Right ventricle myocardium superior (tissue), 1 donor: ENCODE results near the gene TGIF1. TPM values are rescaled to one million over a fixed set of nuclear protein-coding genes. Genes with fewer than 3 reads are reported as not detected.

Experiments
- ATAC-seq: fragments of 200-7000 bp; cut with Tn5 transposase; one replicate; pipeline ENCODE4 v1.9.1; 2020; ENCODE audit warnings: mild to moderate bottlenecking; ENCODE audit not compliant: poor library complexity
- DNase-seq: peaks from one replicate; pipeline ENCODE4 v3.0.0-alpha.2; 2020
- intact Hi-C: fragments of 100-400 bp; cut with DNase I; formaldehyde crosslinking; loops from one replicate; pipeline ENCODE4 v1.11.2; 2022
- total RNA-seq: library from RNA; stranded (reverse); fragmentation: NEBNext Ultra II Directional; extraction: Animal tissue kit (Norgen Biotek cat#: 25700); gene quantifications from one replicate; pipeline ENCODE4 v1.2.1, GENCODE V29; 2021
- donor health status: DM: no; HTN: yes; CAD: no; lungs with severe emphysema.

Gene TGIF1
- total RNA-seq, 1 donor from 2014 or later: 9.9 TPM

DNA sequence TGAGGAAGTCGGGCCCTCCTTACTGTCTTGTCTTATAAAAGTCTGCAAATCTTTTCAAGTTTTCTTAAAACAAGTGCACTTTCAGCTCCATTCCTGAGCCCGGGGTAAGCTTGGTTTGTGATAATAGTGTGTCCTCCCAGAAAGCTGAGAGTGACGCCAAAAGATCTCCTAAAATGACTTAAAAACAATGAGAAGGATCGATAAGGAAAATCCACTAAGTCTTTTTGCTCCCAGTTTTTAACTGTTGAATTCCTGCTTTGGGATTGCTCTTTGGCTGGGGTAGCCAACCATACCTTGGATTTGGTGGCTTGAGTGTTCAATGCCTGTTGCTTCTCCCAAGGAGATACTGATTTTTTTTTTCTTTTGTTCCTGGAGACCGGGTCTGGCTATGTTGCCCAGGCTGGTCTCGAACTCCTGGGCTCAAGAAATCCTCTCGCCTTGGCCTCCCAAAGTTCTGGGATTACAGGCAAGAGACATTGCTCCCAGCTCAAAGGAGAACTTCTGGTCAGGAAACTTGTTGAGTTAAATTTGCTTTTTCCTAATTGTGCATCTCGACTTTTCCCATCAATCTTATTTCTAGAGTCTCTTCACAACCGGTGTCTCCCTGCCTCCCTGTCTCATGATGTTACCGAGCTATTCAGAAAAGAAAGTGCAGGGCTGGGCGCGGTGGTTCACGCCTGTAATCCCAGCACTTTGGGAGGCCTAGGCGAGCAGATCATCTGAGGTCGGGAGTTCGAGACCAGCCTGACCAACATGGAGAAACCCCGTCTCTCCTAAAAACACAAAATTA lies 3.0 kb downstream of the TGIF1 start:
- ATAC-seq (no peak), DNase-seq (no peak)
- intact Hi-C loops: loop anchor here (5.0 kb wide), 2 partner anchors 171 to 214 kb away; no protein-coding TSS in a partner anchor

DNA sequence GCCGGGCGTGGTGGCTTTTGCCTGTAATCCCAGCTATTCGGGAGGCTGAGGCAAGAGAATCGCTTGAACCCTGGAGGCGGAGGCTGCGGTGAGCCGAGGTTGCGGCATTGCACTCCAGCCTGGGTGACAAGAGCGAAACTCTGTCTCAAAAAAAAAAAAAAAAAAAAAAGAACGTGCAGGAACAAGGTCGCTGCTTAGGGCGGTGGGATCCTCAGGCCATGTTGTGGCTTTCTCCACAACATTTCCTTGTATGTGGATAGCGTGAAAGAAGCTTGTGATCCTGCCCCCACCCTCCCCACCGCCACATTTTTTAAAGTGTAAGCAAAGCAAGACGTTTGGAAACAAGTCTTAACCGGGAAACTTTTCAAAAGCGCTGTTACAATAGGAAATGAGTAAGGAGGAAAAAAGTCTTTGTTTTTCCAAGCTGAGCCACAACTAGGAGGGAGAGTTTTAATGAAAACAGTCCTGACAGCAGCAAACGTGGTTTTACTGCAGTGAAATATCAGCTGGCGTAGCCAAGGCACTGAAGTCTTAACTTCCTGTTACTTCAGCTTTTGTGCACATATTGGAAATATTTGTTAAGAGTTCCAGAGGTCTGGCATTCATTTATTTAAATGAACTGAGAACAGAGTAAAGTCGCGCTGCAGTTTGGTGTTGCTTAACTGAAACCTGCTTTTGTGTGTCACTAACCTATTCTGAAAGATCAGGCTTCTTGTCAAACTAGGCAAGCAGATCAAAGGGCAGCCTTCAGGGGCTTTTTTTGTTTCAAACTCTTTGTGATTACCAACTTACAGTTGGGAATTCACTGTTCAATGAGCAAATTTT lies 3.8 kb downstream of the TGIF1 start:
- intact Hi-C loops: loop anchor here (5.0 kb wide), 2 partner anchors 171 to 214 kb away; no protein-coding TSS in a partner anchor
- DNase-seq (peak; percentile 45), ATAC-seq (no peak)

DNA sequence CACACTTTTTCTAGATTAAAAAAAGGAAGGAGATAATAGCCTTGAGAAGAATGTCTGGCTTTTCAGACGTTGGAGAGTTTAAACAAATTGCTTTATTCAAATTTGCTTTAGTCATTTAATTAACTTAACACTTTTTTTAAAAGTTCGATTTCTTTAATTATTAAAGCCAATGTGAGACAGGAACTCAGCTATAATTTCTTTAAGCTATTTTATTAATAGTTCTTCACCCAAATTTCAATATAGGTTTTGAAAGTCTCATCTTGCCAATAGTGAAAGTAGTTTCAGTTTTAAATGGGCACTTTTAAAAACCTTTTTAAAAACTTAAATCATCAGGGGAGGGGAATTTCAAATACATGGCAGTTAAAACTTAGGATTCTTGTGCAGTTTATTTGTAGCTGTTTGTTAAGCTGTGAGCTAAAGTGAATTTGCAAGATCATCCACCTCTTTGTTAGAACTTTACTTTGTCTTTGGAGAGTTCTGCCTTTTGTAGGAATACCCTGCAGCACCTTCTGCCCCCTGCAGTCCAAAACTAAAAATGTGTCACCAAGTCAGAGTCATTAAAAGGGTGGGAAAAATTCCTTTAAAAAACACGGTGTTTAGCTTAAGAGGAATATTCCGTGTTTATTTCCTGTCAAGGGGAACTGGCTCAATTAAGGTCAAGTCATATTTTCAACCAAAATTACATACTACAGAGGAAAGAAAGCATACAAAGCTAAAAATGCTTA lies 4.6 kb downstream of the TGIF1 start:
- DNase-seq (no peak), ATAC-seq (no peak)
- intact Hi-C loops: loop anchor here (5.0 kb wide), 2 partner anchors 172 to 213 kb away; no protein-coding TSS in a partner anchor

DNA sequence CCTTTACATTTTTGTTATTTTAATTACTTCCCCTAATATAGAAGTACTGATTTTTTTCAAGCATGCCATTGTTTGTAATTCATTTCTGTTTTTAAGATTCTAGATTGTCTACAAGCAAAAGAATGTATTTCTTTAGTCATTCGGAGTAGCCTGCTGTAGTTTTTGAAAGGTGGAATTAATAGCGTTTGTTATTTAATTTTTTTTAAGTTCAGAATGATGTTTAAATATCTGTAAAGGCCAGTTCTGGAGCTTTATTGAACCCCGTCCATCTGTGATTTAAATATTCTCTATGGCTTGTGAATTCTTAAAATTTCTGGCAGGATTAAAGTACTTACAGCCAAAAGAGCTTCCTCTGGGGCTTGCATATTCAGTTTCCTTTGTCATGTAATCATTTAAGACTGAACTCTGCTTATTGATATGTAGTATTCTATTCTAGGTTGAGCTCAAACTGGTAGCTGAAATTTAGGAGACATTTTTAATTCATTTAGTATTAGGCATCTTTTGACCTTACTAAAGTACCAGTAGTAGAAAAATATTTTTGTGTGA lies 5.2 kb downstream of the TGIF1 start:
- intact Hi-C loops: no loop called here
- ATAC-seq (no peak), DNase-seq (no peak)

DNA sequence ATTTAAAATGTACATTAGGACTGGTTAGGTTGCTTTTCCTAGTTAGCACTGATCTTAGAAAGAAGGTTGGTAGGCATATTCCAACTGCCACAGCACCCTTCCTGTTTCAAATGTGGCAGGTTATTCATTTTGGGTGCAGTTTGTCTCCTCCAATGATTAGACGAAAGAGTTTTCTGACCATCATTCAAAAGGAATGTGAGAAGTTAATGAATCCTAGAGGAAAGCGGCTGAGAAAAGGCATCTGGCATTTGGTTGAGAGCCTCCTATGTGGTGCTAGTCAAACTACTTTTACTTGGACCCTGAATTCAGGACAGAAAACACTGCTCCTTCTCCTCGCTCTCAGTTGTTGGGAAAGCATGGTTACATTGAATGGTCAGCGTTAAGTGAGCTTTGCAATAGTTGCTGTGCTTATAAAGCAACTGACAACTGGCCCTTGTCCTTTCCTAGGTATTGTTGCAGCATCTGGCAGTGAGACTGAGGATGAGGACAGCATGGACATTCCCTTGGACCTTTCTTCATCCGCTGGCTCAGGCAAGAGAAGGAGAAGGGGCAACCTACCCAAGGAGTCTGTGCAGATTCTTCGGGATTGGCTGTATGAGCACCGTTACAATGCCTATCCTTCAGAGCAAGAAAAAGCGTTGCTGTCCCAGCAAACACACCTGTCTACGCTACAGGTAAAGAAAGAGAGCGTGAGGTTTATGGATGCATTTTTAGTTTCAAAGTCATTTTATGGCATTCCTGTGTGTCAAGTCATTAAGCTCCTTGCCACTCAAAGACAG lies 6.1 kb downstream of the TGIF1 start:
- intact Hi-C loops: no loop called here
- DNase-seq (no peak), ATAC-seq (no peak)

DNA sequence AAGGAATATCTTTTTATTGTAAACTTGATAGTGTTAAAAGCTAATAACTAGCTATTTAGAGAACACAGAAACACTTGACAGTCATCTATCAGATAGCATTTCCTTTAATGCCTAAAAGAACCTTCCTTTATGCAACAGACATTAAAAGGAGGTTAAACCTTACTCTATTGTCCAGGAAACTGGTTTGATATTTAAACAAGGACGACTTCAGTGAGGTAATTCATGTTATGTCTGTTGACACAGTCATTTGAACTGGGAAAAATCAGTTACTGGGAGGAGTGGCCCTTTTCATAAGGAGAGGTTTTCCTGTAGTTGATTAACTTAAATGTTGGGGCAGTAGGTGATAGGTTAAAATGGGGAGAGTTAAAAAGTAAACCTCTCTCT lies 6.7 kb downstream of the TGIF1 start:
- intact Hi-C loops: no loop called here

DNA sequence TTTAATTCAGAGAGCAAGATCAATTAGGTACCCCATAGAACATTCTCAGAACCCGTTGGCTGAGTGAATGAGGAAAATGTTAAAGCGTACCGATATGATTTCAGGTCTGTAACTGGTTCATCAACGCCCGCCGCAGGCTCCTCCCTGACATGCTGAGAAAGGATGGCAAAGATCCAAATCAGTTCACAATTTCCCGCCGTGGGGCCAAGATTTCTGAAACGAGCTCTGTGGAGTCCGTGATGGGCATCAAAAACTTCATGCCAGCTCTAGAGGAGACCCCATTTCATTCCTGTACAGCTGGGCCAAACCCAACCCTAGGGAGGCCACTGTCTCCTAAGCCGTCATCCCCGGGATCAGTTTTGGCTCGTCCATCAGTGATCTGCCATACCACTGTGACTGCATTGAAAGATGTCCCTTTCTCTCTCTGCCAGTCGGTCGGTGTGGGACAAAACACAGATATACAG lies 7.3 kb downstream of the TGIF1 start:
- DNase-seq (no peak), ATAC-seq (no peak)
- intact Hi-C loops: no loop called here

More for the DNA sequence above, 6.7 kb downstream of the TGIF1 start:
- no peak for DNase-seq
- ATAC-seq: no peak

DNA sequence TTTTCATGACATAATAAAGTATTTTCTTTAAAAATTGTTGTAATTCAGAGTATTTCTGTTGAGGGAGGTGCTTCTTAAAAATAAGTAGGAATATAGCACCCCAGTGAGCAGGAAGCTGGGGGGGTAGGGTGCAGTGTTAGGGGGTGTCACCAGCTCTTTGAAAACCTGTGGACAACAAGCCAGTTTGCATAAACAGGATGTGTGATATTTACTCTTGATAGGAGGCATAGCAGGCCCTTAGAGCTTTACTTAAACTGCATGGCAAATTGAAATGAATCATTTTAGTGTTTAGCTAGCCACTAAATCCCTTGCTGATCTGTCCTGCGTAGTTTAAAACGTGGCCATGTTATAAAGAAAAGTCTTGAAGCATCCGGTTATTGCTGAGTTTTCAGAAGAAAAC lies 8.4 kb downstream of the TGIF1 start:
- DNase-seq (no peak), ATAC-seq (no peak)
- intact Hi-C loops: no loop called here

DNA sequence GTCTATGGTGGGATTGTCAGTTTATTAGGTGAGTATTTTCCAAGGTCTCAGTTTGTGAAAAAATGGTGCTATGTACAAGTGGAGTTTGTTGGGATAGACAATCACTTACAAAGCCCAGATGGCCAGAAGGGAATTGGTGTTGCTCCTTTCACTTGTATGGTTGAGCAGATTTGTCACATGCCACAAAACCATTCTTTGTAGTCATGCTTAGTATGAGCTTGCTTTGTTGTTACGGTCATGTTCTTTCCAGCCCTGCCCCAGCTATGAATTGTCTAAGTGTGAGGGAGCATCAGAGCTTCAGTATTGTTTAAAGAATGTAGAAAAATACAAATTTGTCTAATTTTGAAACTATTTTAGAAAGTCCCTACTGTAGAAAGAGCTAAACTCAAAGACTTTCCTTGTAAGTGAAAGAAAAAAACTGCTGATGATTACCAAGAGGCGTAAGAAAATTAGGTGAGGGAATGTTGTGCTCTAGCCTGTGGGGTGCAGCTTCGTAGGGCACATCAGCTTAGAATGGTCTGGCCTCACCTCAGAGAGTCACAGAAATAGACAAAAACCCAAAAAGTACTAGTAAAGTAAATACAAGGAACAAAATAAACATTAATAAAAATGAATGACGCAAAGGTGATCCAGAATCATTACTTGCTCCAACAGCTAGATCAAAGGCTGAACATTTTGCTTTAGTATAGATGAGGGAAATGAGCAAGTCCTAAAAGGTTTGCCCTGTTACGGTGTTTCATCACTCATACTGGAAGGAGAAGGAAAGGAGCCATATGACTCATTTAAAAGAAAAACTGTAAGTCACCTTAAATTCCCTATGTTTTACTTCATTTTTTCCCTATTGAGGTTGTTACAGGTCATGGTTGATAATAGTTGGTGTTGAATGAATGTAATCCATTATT lies 9.2 kb downstream of the TGIF1 start:
- ATAC-seq: no peak
- intact Hi-C loops: no loop called here
- no peak for DNase-seq

DNA sequence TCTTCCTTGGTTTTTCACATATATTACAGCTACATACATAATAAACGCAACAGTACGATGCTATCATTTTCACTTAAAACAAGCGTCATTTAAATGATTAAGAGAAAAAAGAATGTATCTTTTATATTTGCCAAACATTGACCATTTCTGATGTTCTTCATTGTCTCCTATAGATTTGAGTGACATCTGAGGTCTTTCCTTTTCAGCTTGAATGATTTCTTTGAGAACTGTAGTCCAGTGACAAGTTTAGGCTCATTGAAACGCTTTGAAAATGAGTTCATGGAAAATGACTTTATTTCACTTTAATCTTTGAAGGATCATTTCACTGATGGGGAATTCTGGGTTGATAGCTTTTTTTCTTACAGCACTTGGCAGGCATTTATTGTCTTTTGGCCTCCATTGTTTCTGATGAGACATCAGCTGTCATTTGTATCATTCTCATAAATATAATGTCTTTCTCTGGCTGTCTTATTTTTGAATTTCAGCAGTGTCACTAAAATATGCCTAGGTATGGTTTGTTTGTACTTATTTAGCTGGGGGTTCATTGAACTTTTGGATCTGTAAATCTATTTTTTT lies 10.9 kb downstream of the TGIF1 start:
- DNase-seq (no peak), ATAC-seq (no peak)
- intact Hi-C loops: loop anchor here (5.0 kb wide), 1 partner anchor 174 kb away; no protein-coding TSS in a partner anchor

DNA sequence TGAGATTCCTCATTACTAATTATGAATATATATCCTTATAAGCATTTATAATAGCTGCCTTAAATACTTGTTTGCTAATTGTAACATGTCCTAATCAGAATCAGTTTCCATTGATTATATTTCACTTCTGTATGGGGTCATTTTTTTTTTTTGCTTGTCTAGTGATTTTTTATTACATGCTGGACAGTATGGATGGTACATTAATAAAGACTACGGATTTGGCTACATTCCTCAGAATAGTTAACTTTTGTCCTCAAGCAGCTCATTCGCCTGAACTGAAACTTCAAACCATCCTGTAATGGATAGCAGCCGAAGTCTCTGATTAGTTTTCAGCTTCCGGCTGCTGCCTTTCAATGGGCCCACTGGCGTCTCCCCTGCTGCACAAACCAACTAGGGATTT lies 11.7 kb downstream of the TGIF1 start:
- intact Hi-C loops: loop anchor here (5.0 kb wide), 1 partner anchor 174 kb away; no protein-coding TSS in a partner anchor

DNA sequence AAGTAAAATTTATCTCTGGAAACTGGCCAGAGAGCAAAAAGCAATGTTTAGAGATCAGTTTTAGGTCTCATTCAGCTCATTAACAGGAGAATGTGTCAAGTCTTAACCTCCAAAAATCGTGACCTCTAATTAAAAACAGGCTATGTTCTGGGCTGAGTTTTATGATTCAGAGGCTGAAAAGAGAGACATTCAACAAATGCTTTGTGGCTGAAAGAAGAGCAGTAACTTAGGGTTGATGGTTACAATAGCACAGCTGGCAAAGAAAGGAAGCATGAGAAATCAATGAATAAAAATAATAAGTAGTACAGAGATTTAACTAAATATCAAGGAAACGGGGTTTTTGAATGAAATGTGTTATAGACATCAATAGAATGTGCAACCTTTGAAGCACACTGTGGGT lies 13.1 kb downstream of the TGIF1 start:
- DNase-seq: no peak
- intact Hi-C loops: loop anchor here (5.0 kb wide), 1 partner anchor 176 kb away; no protein-coding TSS in a partner anchor
- ATAC-seq: no peak

More for the DNA sequence above, 11.7 kb downstream of the TGIF1 start:
- ATAC-seq (no peak), DNase-seq (no peak)

DNA sequence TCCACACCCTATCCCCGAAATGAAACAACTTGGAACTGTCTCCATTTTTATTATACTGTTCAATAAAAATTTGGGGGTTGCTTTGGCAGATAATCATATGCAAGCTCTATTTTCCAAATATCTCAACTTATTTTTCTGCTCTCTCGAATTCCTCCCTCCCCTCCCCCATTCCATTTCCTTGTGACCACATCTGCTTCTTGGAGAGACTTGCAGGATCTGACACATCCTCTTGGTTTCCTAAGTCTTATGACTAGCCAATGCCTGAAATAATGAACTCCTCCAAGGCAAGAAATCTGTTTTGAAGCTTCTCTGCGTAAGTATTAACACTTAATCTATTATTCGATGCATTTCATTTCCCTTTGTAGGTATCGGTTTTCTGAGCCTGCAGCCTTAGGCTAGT lies 16.1 kb downstream of the TGIF1 start:
- ATAC-seq (no peak), DNase-seq (no peak)
- intact Hi-C loops: no loop called here

DNA sequence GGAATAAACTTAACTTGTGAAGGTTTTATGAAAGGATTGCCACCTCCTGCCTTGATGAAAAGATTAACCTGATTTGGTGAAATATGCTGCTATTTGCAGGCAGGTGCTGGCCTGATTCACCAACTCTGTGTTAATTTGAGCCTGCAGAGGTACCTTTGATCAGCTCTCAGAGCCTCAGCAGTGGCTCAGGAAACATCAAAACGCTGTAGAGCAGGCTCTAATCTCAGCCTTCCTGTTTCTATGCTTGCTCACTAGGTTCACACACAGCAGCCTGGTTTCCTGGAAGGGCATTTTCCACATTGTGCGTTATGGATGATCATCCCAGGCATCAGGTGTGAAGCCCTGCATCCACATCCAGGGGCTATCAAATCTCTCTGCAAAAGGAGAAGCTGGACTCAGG lies 16.9 kb downstream of the TGIF1 start:
- intact Hi-C loops: no loop called here
- DNase-seq (no peak), ATAC-seq (no peak)

DNA sequence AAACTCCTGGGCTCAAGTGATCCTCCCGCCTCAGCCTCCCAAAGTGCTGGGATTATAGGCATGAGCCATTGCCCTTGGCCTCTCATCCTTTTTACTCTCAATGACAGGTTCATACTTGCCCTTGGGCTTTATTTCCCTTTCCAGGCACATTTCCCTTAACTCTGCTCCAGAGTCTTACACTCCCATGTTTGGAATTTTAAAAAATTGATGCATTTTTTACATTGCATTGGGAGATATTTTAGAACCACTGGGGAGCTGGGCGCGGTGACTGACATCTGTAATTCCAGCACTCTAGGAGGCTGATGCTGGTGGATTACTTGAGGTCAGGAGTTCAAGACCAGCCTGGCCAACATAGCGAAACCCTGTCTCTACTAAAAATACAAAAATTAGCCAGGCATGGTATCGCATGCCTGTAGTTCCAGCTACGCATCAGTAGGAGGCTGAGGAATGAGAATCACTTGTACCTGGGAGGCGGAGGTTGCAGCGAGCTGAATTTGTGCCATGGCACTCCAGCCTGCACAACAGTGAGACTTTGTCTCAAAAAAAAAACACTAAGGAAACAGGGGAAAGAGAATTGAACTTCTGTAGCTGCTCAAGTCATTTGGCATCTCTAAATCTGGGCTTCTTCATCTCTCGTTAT lies 18.2 kb downstream of the TGIF1 start:
- intact Hi-C loops: no loop called here
- ATAC-seq (no peak), DNase-seq (no peak)

DNA sequence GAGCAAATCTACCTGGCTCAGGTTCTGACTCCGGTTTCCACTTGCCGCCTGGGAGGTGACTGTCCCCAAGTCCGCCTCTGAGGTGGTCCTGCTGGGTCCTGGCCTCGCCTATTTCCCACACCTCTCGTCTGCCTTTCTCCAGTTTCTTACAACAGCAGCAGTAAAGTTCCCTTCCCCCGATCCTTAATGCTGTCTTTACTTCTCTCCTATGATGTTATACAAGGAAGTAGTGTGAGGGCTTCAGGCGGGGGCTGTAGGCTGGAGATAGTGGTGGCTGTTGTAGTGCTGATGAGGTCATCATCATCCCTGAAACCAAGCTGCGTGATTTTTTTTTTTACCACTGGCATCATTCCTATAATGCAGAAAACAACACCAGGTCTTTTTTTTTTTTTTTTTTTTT lies 18.9 kb downstream of the TGIF1 start:
- intact Hi-C loops: no loop called here
- ATAC-seq (no peak), DNase-seq (no peak)
